ENCODE data around the gene SACS. TPM values are rescaled to one million over a fixed set of nuclear protein-coding genes. Genes with fewer than 3 reads are reported as not detected.

The SACS gene
- total RNA-seq, 2 donors from 2014 or later = 8.6 to 10.5 TPM

GRCh38 chr13:23456437-23457210 lies 23.1 kb upstream of the SACS start:
- intact Hi-C loops (cut with DNase I) = no loop called here
- Histone ChIP-seq H3K4me3 (no peak overlapping the region), H3K9me3 (no peaks in the 10 kb centered on the region), H3K27ac (no peak overlapping the region), H3K36me3 (replicated peaks in 1 of 2; ENCODE audit: insufficient read depth in 1 of 2, low read depth in 2 of 2) (no peaks in the 10 kb centered on the region), H3K27me3 (no peaks in the 10 kb centered on the region), H3K4me1 (no peaks in the 10 kb centered on the region)
- WGBS, 2 donors = 83 to 88% methylated on average over 9 of the region's 9 CpGs
- no peak for ATAC-seq
- TF ChIP-seq POLR2A (IDR thresholded peaks at IDR 0.05) = no peak
- TF ChIP-seq, protein P1, sequence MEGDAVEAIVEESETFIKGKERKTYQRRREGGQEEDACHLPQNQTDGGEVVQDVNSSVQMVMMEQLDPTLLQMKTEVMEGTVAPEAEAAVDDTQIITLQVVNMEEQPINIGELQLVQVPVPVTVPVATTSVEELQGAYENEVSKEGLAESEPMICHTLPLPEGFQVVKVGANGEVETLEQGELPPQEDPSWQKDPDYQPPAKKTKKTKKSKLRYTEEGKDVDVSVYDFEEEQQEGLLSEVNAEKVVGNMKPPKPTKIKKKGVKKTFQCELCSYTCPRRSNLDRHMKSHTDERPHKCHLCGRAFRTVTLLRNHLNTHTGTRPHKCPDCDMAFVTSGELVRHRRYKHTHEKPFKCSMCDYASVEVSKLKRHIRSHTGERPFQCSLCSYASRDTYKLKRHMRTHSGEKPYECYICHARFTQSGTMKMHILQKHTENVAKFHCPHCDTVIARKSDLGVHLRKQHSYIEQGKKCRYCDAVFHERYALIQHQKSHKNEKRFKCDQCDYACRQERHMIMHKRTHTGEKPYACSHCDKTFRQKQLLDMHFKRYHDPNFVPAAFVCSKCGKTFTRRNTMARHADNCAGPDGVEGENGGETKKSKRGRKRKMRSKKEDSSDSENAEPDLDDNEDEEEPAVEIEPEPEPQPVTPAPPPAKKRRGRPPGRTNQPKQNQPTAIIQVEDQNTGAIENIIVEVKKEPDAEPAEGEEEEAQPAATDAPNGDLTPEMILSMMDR (IDR thresholded peaks at IDR 0.05) = no peak
- DNase-seq = no peak

DNA sequence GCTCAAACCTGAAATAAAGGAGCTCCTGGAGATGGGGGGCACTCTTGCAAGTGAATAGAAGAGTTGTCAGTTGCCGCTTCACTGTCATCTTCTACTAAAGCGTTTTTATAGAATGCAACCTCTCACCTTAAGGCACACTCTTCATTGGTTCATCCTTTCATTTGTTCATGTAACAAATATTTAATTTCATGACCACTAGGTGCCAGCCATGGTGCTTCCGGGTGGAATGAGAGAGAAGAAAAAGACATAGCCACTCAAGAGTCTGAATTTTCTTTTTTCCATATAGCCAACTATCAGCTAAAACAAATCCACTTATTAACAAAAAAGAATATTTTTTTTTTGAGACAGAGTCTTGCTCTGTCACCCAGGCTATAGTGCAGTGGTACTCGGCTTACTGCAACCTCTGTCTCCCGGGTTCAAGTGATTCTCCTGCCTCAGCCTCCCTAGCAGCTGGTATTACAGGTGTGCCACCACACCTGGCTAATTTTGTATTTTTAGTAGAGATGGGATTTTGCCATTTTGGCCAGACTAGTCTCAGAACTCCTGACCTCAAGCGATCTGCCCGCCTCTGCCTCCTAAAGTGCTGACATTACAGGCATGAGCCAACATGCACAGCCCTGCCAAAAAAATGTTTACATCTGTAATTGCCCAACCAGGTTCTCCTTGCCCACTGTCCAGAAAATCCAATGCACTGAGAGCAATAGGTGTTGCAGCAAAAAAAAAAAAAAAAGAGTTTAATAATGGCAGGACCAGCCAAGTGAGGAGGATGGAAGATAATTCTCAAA lies 22.1 kb upstream of the SACS start:
- ATAC-seq = no peak
- no peak for DNase-seq
- no peaks in the 10 kb centered on the region for H3K4me1 ChIP-seq
- TF ChIP-seq, protein P1 (IDR thresholded peaks at IDR 0.05) = no peak
- no peak for TF ChIP-seq POLR2A (IDR thresholded peaks at IDR 0.05)
- H3K27ac ChIP-seq = no peak overlapping the region
- H3K4me3 ChIP-seq = no peak overlapping the region
- 64 to 67% methylated on average over 7 of the region's 7 CpGs for WGBS, 2 donors
- intact Hi-C loops (cut with DNase I) = no loop called here
- H3K36me3 ChIP-seq (replicated peaks in 1 of 2; ENCODE audit: insufficient read depth in 1 of 2, low read depth in 2 of 2) = no peaks in the 10 kb centered on the region
- H3K27me3 ChIP-seq = no peaks in the 10 kb centered on the region
- no peaks in the 10 kb centered on the region for H3K9me3 ChIP-seq

- H3K27me3 ChIP-seq = no peaks in the 10 kb centered on the region
- H3K4me1 ChIP-seq = no peaks in the 10 kb centered on the region
- no peak overlapping the region for H3K4me3 ChIP-seq
- no peaks in the 10 kb centered on the region for H3K9me3 ChIP-seq
- H3K36me3 ChIP-seq (replicated peaks in 1 of 2; ENCODE audit: insufficient read depth in 1 of 2, low read depth in 2 of 2) = no peaks in the 10 kb centered on the region
- TF ChIP-seq, protein P1 (IDR thresholded peaks at IDR 0.05) = no peak
- no peak for TF ChIP-seq POLR2A (IDR thresholded peaks at IDR 0.05)
- intact Hi-C loops (cut with DNase I) = no loop called here
- DNase-seq (no peak), ATAC-seq (no peak)
- no peak overlapping the region for H3K27ac ChIP-seq
- WGBS, 2 donors = 79 to 86% methylated on average over 8 of the region's 8 CpGs
Observed at GRCh38 chr13:23453132-23453531, 19.6 kb upstream of the SACS start.

- Histone ChIP-seq H3K9me3 (no peaks in the 10 kb centered on the region), H3K27ac (no peak overlapping the region), H3K4me1 (no peaks in the 10 kb centered on the region), H3K27me3 (no peaks in the 10 kb centered on the region), H3K36me3 (replicated peaks in 1 of 2; ENCODE audit: insufficient read depth in 1 of 2, low read depth in 2 of 2) (no peaks in the 10 kb centered on the region), H3K4me3 (no peak overlapping the region)
- 29 to 35% methylated on average over 8 of the region's 8 CpGs for WGBS, 2 donors
- DNase-seq (no peak), ATAC-seq (no peak)
- intact Hi-C loops (cut with DNase I) = no loop called here
- TF ChIP-seq, protein P1 (IDR thresholded peaks at IDR 0.05) = no peak
- TF ChIP-seq POLR2A (IDR thresholded peaks at IDR 0.05) = no peak
Observed at GRCh38 chr13:23450340-23451046, 17.0 kb upstream of the SACS start.
